ENCODE measurements around the gene RBP3. TPM values are rescaled to one million over a fixed set of nuclear protein-coding genes. Genes with fewer than 3 reads are reported as not detected.

RBP3 gene
- total RNA-seq, 1 donor from 2014 or later = not detected

- TF ChIP-seq CTCF (IDR thresholded peaks at IDR 0.05) = no peak
- ATAC-seq (no peak), DNase-seq (no peak)
- Histone ChIP-seq H3K4me1 (peaks cover 8% of the 10 kb centered on the region), H3K27me3 (ENCODE audit: low read depth) (peaks cover 10% of the 10 kb centered on the region), H3K36me3 (no peaks in the 10 kb centered on the region), H3K4me3 (no peak overlapping the region), H3K27ac (no peak overlapping the region), H3K9me3 (no peaks in the 10 kb centered on the region)
- intact Hi-C loops (cut with DNase I) = no loop called here
Observed at GRCh38 chr10:47378606-47379444, 30.7 kb downstream of the RBP3 start.

GRCh38 chr10:47379445-47379785 is 31.3 kb downstream of the RBP3 start:
- H3K27me3 ChIP-seq (ENCODE audit: low read depth) = peaks cover 10% of the 10 kb centered on the region
- no peak overlapping the region for H3K27ac ChIP-seq
- intact Hi-C loops (cut with DNase I) = no loop called here
- DNase-seq (no peak), ATAC-seq (no peak)
- no peak overlapping the region for H3K4me3 ChIP-seq
- peaks cover 10% of the 10 kb centered on the region for H3K4me1 ChIP-seq
- no peaks in the 10 kb centered on the region for H3K36me3 ChIP-seq
- no peaks in the 10 kb centered on the region for H3K9me3 ChIP-seq
- no peak for TF ChIP-seq CTCF (IDR thresholded peaks at IDR 0.05)

GRCh38 chr10:47379901-47380300 is 31.7 kb downstream of the RBP3 start:
- no peak for ATAC-seq
- intact Hi-C loops (cut with DNase I) = no loop called here

GRCh38 chr10:47380341-47381102 is 32.4 kb downstream of the RBP3 start:
- no peak overlapping the region for H3K27ac ChIP-seq
- ATAC-seq (no peak), DNase-seq (no peak)
- no peak overlapping the region for H3K4me3 ChIP-seq
- H3K4me1 ChIP-seq = peaks cover 6% of the 10 kb centered on the region
- no peaks in the 10 kb centered on the region for H3K36me3 ChIP-seq
- H3K9me3 ChIP-seq = no peaks in the 10 kb centered on the region
- TF ChIP-seq CTCF (IDR thresholded peaks at IDR 0.05) = no peak
- peaks cover 10% of the 10 kb centered on the region for H3K27me3 ChIP-seq (ENCODE audit: low read depth)
- intact Hi-C loops (cut with DNase I) = no loop called here

More at GRCh38 chr10:47379901-47380300, 31.7 kb downstream of the RBP3 start:
- H3K36me3 ChIP-seq = no peaks in the 10 kb centered on the region
- peaks cover 6% of the 10 kb centered on the region for H3K4me1 ChIP-seq
- no peak for DNase-seq
- no peak for TF ChIP-seq CTCF (IDR thresholded peaks at IDR 0.05)
- no peak overlapping the region for H3K4me3 ChIP-seq
- peaks cover 10% of the 10 kb centered on the region for H3K27me3 ChIP-seq (ENCODE audit: low read depth)
- no peak overlapping the region for H3K27ac ChIP-seq
- no peaks in the 10 kb centered on the region for H3K9me3 ChIP-seq

GRCh38 chr10:47381103-47381395 is 32.9 kb downstream of the RBP3 start:
- Histone ChIP-seq H3K27me3 (ENCODE audit: low read depth) (peaks cover 10% of the 10 kb centered on the region), H3K9me3 (no peaks in the 10 kb centered on the region), H3K36me3 (no peaks in the 10 kb centered on the region), H3K27ac (no peak overlapping the region), H3K4me1 (peaks cover 6% of the 10 kb centered on the region), H3K4me3 (no peak overlapping the region)
- TF ChIP-seq CTCF (IDR thresholded peaks at IDR 0.05) = no peak
- no peak for DNase-seq
- intact Hi-C loops (cut with DNase I) = no loop called here
- ATAC-seq = no peak
